PFSK-1 (cell line): ENCODE measurements around the gene EXD3.

Source experiments
- FOXP2 ChIP-seq: optimal IDR thresholded peaks from 2 replicates; pipeline ENCODE3; 2011; ENCODE audit warnings: borderline replicate concordance, control low read depth, inconsistent platforms; ENCODE audit not compliant: insufficient read depth; ENCODE audit errors: extremely low read length, extremely low read depth
- POLR2AphosphoS5 ChIP-seq: IDR thresholded peaks from 2 replicates; pipeline ENCODE4 v1.6.1; 2012; ENCODE audit warnings: low read depth, mild to moderate bottlenecking, control low read depth, low read length, moderate library complexity
- SIN3A ChIP-seq: IDR thresholded peaks from 2 replicates; pipeline ENCODE4 v1.6.1; 2012; ENCODE audit warnings: mild to moderate bottlenecking, low read length, moderate library complexity, borderline replicate concordance; ENCODE audit not compliant: insufficient read depth
- TAF1 ChIP-seq: IDR thresholded peaks from 2 replicates; pipeline ENCODE4 v1.6.1; 2012; ENCODE audit warnings: low read length, control low read depth, borderline replicate concordance; ENCODE audit not compliant: insufficient read depth
- TF ChIP-seq, protein P1 (sequence below), 2 experiments: IDR thresholded peaks; 2 replicates each; pipeline versions ENCODE4 v1.6.1 to v1.8.0; 2011 to 2012; ENCODE audit warnings: low read depth in 2 of 2, low read length in 2 of 2, control low read depth in 1 of 2, inconsistent platforms in 1 of 2, mild to moderate bottlenecking in 1 of 2, moderate library complexity in 1 of 2; ENCODE audit not compliant: insufficient read depth in 1 of 2

The EXD3 gene

GRCh38 chr9:137389428-137389746 is 33.6 kb downstream of the EXD3 start:
- TF ChIP-seq FOXP2 (no peak), SIN3A (no peak), POLR2AphosphoS5 (no peak), TAF1 (no peak)
- TF ChIP-seq, protein P1, sequence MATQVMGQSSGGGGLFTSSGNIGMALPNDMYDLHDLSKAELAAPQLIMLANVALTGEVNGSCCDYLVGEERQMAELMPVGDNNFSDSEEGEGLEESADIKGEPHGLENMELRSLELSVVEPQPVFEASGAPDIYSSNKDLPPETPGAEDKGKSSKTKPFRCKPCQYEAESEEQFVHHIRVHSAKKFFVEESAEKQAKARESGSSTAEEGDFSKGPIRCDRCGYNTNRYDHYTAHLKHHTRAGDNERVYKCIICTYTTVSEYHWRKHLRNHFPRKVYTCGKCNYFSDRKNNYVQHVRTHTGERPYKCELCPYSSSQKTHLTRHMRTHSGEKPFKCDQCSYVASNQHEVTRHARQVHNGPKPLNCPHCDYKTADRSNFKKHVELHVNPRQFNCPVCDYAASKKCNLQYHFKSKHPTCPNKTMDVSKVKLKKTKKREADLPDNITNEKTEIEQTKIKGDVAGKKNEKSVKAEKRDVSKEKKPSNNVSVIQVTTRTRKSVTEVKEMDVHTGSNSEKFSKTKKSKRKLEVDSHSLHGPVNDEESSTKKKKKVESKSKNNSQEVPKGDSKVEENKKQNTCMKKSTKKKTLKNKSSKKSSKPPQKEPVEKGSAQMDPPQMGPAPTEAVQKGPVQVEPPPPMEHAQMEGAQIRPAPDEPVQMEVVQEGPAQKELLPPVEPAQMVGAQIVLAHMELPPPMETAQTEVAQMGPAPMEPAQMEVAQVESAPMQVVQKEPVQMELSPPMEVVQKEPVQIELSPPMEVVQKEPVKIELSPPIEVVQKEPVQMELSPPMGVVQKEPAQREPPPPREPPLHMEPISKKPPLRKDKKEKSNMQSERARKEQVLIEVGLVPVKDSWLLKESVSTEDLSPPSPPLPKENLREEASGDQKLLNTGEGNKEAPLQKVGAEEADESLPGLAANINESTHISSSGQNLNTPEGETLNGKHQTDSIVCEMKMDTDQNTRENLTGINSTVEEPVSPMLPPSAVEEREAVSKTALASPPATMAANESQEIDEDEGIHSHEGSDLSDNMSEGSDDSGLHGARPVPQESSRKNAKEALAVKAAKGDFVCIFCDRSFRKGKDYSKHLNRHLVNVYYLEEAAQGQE (IDR thresholded peaks at IDR 0.05; ENCODE audit: insufficient read depth in 1 of 2, low read depth in 2 of 2, low read length in 2 of 2): no peak

DNA sequence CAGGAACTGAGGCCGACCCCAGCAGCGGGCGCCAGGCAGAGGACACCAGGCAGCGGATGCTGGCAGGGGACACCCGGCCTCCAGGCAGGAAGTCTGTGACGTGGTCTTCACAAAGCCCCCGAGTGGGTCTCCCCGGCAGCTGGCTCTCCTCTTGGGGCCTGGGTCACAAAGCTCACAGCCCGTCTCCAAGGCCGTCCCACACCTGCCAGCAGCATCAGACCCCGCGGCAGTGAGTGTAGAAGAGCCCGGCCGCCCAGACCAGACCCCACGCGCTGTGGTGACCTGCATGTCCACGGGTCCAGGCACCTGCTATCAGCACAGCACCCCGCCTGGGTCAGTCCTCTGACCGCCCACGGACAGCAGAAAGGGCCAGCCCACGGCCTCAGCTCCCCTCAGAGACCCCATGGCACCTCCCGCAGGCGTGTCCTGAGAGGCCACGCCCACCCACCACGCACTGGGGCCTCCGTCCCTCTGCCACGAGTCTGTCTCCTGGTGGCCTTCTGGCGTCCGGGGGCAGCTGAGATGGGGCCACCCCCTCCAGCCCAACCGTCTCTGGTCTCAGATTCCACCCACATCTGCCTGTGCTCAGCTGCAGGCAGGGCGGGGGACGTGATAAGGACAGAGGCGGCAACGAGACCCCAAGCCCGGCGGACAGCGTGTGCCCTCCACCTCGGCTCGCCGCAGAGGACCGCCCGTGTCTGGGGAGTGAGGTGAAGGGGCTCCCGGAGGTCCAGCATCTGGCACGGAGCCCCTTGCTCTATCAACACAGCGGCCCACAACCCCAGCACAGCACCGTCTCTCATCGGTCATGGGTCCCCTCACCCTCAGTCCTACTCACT is 34.2 kb downstream of the EXD3 start:
- TF ChIP-seq POLR2AphosphoS5 (no peak), TAF1 (no peak), SIN3A (no peak), FOXP2 (no peak)
- TF ChIP-seq, protein P1 (IDR thresholded peaks at IDR 0.05; ENCODE audit: insufficient read depth in 1 of 2, low read depth in 2 of 2, low read length in 2 of 2): no peak

DNA sequence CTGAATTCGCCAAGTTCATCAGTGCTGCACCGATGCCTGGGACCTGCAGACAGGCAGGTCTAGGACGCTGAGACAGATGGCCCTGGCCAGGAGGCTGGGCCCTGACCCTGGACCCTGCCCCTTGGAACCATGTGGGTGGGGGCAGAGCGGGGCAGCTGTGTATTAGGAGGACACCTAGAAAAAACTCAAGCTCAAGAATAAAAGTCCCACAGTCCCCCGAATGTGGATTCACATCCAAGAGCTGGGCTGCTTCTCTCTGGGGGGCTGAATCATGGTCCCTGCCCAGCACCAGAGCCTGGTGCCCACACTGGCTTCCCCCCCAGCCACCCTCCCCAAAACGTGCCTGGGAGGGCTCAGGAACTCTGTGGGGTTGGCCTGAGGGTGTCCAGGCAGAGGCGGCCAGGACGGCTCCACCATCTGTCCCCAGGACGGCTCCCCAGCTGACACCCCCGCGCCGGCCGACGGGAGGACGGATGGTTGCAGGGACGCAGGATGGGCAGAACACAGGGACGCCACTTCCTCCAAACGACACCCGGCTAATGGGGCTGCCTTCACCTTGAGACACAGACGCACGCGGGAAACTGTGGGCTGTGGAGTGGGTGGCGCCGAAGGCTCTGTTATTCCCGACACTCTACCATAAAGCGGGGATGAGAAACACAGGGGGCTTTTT is 34.9 kb downstream of the EXD3 start:
- TF ChIP-seq SIN3A (no peak), TAF1 (no peak), FOXP2 (no peak), POLR2AphosphoS5 (no peak)
- TF ChIP-seq, protein P1 (IDR thresholded peaks at IDR 0.05; ENCODE audit: insufficient read depth in 1 of 2, low read depth in 2 of 2, low read length in 2 of 2): no peak

DNA sequence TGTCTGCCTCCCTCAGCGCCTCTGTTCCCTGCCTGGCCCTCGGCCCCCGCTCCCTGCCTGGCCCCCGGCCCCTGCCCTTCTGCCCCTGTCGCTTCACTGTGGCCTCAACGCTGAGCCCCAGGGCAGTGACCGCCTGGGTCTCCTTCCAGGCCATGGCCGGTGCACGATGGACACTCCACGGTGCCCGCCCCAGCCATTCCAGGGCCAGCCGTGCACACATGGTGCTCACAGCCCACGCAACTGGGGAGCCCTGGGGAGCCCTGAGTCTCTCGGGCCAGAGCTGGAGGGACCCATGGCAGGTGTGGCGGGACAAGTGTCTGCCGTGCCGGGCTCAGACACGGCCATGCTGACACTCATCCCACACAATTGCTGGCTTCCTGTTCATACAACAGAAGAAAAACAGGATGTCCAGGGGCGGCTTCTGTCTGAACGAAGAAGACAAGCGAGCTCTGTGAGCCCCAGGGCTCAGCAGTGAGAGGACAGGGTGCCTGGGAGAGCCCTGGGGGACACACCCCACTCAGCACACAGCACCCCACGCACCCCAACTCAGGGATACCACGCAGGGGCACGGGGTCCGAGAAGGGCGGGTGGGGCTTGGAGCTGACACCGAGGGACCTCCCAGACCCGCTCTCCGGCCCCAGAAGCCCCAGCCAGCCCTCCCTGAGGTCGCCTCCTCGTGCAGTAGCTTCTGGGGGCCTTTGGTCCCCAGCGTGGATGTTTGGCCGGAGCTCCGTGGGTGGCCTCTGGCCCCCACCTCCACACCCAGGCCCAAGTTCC is 35.7 kb downstream of the EXD3 start:
- TF ChIP-seq TAF1: no peak
- no peak for TF ChIP-seq FOXP2
- 0 out of 2 replicates have a peak, but pooled peaks have one; percentile 23 for TF ChIP-seq POLR2AphosphoS5
- TF ChIP-seq, protein P1 (IDR thresholded peaks at IDR 0.05; ENCODE audit: insufficient read depth in 1 of 2, low read depth in 2 of 2, low read length in 2 of 2): no peak
- TF ChIP-seq SIN3A: no peak
